ENCODE measurements around the gene KIFC3. TPM values are rescaled to one million over a fixed set of nuclear protein-coding genes. Genes with fewer than 3 reads are reported as not detected.

Gene KIFC3
- total and polyA plus RNA-seq, 2 of the 13 experiments (the other 11 are each of a cell fraction or from before 2014, with no cell fraction given): 42.1 to 45.3 TPM

DNA sequence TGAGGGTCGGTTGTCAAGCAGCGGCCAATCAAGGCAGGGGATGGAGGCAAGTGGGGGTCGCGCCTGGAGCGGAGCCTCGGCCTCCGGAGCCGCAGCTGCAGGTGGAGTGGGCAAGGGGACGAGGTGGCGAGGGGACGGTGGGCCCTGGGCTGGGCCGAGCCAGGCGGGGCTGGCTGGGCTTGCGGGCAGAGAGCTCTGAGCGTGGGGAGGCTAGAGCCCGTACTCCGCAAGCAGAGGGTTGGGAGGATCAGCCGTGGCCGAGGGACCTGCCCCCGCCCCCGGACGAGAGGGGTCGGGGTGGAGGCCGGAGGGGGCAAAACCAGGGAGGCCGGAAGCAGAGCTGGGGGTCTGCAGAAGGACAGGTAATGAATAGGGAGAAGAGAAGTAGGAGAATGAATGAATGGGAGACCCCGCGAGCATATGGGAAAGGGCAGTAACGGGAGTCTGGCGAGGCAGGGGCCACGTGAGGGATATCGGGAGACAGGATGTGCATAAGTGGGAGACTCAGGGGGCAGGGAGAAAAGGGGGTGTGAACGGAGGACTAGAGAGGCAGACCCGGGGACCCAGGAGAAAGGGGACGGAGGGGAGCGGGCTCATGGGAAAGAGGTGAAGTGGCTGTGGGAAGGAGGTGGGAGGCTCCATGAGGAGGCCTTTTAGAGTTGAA, 66.4 kb downstream of the KIFC3 start, which contains the start of gene KATNB1 (continued):
- TF ChIP-seq ZNF614 (CRISPR knock-in tag; IDR thresholded peaks at IDR 0.05; ENCODE audit: borderline replicate concordance) (no peak), ZNF552 (CRISPR knock-in tag; IDR thresholded peaks at IDR 0.05; ENCODE audit: borderline replicate concordance) (no peak), ZNF33A (CRISPR knock-in tag; IDR thresholded peaks at IDR 0.05; ENCODE audit: borderline replicate concordance) (no peak), PHB2 (IDR thresholded peaks at IDR 0.05; ENCODE audit: partially characterized antibody) (no peak), CCAR2 (optimal IDR thresholded peaks at IDR 0.05; ENCODE audit: low read depth, low read length) (no peak), GRHL1 (CRISPR knock-in tag; conservative IDR thresholded peaks at IDR 0.05) (no peak), MXD4 (CRISPR knock-in tag; IDR thresholded peaks at IDR 0.05) (0 out of 2 replicates have a peak, but pooled peaks have one; percentile 10), RBM22 (optimal IDR thresholded peaks at IDR 0.05; ENCODE audit: low read length) (no peak), POGZ (CRISPR knock-in tag; IDR thresholded peaks at IDR 0.05) (no peak; the same call in 1 of the 2 replicates), SOX5 (CRISPR knock-in tag; IDR thresholded peaks at IDR 0.05; ENCODE audit: borderline replicate concordance) (0 out of 2 replicates have a peak, but pooled peaks have one; percentile 18), RAD51 (IDR thresholded peaks at IDR 0.05; ENCODE audit: borderline replicate concordance) (0 out of 2 replicates have a peak, but pooled peaks have one; percentile 12), PRPF4 (IDR thresholded peaks at IDR 0.05; ENCODE audit: low read depth, low read length, poor library complexity, severe bottlenecking) (no peak), HOXA3 (CRISPR knock-in tag; IDR thresholded peaks at IDR 0.05) (no peak), ZNF275 (CRISPR knock-in tag; IDR thresholded peaks at IDR 0.05; ENCODE audit: borderline replicate concordance) (no peak), ZNF788 (CRISPR knock-in tag; IDR thresholded peaks at IDR 0.05; ENCODE audit: borderline replicate concordance) (no peak), EP300 (IDR thresholded peaks at IDR 0.05; ENCODE audit: low read depth in 2 of 2, low read length in 2 of 2) (no peak), EP300 (CRISPR knock-in tag; IDR thresholded peaks at IDR 0.05; ENCODE audit: borderline replicate concordance) (no peak), SKI (IDR thresholded peaks at IDR 0.05; ENCODE audit: partially characterized antibody) (no peak), MYC (CRISPR knock-in tag; IDR thresholded peaks at IDR 0.05; ENCODE audit: borderline replicate concordance) (peak; percentile 30; the same call in 1 of the 2 replicates), PLRG1 (conservative IDR thresholded peaks at IDR 0.05) (no peak)
- TF ChIP-seq, protein P1, sequence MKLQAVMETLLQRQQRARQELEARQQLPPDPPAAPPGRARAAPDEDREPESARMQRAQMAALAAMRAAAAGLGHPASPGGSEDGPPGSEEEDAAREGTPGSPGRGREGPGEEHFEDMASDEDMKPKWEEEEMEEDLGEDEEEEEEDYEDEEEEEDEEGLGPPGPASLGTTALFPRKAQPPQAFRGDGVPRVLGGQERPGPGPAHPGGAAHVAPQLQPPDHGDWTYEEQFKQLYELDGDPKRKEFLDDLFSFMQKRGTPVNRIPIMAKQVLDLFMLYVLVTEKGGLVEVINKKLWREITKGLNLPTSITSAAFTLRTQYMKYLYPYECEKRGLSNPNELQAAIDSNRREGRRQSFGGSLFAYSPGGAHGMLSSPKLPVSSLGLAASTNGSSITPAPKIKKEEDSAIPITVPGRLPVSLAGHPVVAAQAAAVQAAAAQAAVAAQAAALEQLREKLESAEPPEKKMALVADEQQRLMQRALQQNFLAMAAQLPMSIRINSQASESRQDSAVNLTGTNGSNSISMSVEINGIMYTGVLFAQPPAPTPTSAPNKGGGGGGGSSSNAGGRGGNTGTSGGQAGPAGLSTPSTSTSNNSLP (IDR thresholded peaks at IDR 0.05; ENCODE audit: low read depth, low read length): no peak
- TF ChIP-seq, protein P2, sequence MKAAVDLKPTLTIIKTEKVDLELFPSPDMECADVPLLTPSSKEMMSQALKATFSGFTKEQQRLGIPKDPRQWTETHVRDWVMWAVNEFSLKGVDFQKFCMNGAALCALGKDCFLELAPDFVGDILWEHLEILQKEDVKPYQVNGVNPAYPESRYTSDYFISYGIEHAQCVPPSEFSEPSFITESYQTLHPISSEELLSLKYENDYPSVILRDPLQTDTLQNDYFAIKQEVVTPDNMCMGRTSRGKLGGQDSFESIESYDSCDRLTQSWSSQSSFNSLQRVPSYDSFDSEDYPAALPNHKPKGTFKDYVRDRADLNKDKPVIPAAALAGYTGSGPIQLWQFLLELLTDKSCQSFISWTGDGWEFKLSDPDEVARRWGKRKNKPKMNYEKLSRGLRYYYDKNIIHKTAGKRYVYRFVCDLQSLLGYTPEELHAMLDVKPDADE (CRISPR knock-in tag; IDR thresholded peaks at IDR 0.05): no peak
- TF ChIP-seq, protein P3, sequence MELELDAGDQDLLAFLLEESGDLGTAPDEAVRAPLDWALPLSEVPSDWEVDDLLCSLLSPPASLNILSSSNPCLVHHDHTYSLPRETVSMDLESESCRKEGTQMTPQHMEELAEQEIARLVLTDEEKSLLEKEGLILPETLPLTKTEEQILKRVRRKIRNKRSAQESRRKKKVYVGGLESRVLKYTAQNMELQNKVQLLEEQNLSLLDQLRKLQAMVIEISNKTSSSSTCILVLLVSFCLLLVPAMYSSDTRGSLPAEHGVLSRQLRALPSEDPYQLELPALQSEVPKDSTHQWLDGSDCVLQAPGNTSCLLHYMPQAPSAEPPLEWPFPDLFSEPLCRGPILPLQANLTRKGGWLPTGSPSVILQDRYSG (CRISPR knock-in tag; IDR thresholded peaks at IDR 0.05): 0 out of 2 replicates have a peak, but pooled peaks have one; percentile 17

Measured in HepG2 (cell line).